ENCODE data around the gene STAB1. TPM values are rescaled to one million over a fixed set of nuclear protein-coding genes. Genes with fewer than 3 reads are reported as not detected.

STAB1 gene
- total RNA-seq, 2 donors from 2014 or later = 46.5 to 62.6 TPM

- H3K9me3 ChIP-seq = no peaks in the 10 kb centered on the region
- no peak for DNase-seq (ENCODE audit: low spot score)
- no peaks in the 10 kb centered on the region for H3K27me3 ChIP-seq
- H3K36me3 ChIP-seq = peaks cover 40% of the 10 kb centered on the region
- H3K4me1 ChIP-seq = peaks cover 0 to 35% of the 10 kb centered on the region in 2 donors
- no peak overlapping the region for H3K4me3 ChIP-seq
- H3K27ac ChIP-seq = peak overlapping the region; percentile 44 to 61
- no peak for TF ChIP-seq CTCF (IDR thresholded peaks at IDR 0.05)
These were observed 26.1 kb upstream of the STAB1 start for GRCh38 chr3:52469001-52469400.

GRCh38 chr3:52470920-52471319 is 24.2 kb upstream of the STAB1 start:
- Histone ChIP-seq H3K9me3 (no peaks in the 10 kb centered on the region), H3K36me3 (peaks cover 51% of the 10 kb centered on the region), H3K27me3 (no peaks in the 10 kb centered on the region), H3K27ac (peak overlapping the region in 1 of 2 donors; percentile 62), H3K4me1 (peaks cover 0 to 35% of the 10 kb centered on the region in 2 donors), H3K4me3 (no peak overlapping the region)
- TF ChIP-seq CTCF (IDR thresholded peaks at IDR 0.05) = no peak
- no peak for DNase-seq (ENCODE audit: low spot score)

- peak overlapping the region in 1 of 2 donors; percentile 62 for H3K27ac ChIP-seq
- no peaks in the 10 kb centered on the region for H3K9me3 ChIP-seq
- peaks cover 0 to 35% of the 10 kb centered on the region in 2 donors for H3K4me1 ChIP-seq
- peak; percentile 81 to 86 for TF ChIP-seq CTCF (IDR thresholded peaks at IDR 0.05)
- DNase-seq (ENCODE audit: low spot score) = peak; percentile 85
- H3K36me3 ChIP-seq = peaks cover 57% of the 10 kb centered on the region
- no peaks in the 10 kb centered on the region for H3K27me3 ChIP-seq
- no peak overlapping the region for H3K4me3 ChIP-seq
These were observed 23.5 kb upstream of the STAB1 start for GRCh38 chr3:52471371-52472238.

GRCh38 chr3:52472239-52473000 is 22.7 kb upstream of the STAB1 start:
- DNase-seq (ENCODE audit: low spot score) = no peak
- Histone ChIP-seq H3K4me3 (no peak overlapping the region), H3K36me3 (peaks cover 66% of the 10 kb centered on the region), H3K27ac (peak overlapping the region in 1 of 2 donors; percentile 62), H3K4me1 (peaks cover 0 to 32% of the 10 kb centered on the region in 2 donors), H3K9me3 (no peaks in the 10 kb centered on the region), H3K27me3 (no peaks in the 10 kb centered on the region)
- no peak for TF ChIP-seq CTCF (IDR thresholded peaks at IDR 0.05)

- H3K27me3 ChIP-seq = no peaks in the 10 kb centered on the region
- DNase-seq (ENCODE audit: low spot score) = no peak
- no peak for TF ChIP-seq CTCF (IDR thresholded peaks at IDR 0.05)
- no peak overlapping the region for H3K4me3 ChIP-seq
- H3K9me3 ChIP-seq = no peaks in the 10 kb centered on the region
- H3K4me1 ChIP-seq = peaks cover 0 to 27% of the 10 kb centered on the region in 2 donors
- peaks cover 72% of the 10 kb centered on the region for H3K36me3 ChIP-seq
- H3K27ac ChIP-seq = no peak overlapping the region
These were observed 22.1 kb upstream of the STAB1 start for GRCh38 chr3:52473026-52473425.

Data from right atrium auricular region (tissue), 2 donors.